NCI-H774 (cell line): ENCODE measurements around the gene ZNF146.
A peak's percentile ranks its signal among the peaks of the same experiment; 100 is the strongest.
"Not testable (repeated sequence)": the region's sequence is repeated elsewhere in the genome, so short reads cannot be mapped to it uniquely, and the experiment has no call there.

Source experiments
- DNase-seq: peaks from one replicate; lab custom pipeline; 2025; lab: John Stamatoyannopoulos, UW

Gene ZNF146

DNA sequence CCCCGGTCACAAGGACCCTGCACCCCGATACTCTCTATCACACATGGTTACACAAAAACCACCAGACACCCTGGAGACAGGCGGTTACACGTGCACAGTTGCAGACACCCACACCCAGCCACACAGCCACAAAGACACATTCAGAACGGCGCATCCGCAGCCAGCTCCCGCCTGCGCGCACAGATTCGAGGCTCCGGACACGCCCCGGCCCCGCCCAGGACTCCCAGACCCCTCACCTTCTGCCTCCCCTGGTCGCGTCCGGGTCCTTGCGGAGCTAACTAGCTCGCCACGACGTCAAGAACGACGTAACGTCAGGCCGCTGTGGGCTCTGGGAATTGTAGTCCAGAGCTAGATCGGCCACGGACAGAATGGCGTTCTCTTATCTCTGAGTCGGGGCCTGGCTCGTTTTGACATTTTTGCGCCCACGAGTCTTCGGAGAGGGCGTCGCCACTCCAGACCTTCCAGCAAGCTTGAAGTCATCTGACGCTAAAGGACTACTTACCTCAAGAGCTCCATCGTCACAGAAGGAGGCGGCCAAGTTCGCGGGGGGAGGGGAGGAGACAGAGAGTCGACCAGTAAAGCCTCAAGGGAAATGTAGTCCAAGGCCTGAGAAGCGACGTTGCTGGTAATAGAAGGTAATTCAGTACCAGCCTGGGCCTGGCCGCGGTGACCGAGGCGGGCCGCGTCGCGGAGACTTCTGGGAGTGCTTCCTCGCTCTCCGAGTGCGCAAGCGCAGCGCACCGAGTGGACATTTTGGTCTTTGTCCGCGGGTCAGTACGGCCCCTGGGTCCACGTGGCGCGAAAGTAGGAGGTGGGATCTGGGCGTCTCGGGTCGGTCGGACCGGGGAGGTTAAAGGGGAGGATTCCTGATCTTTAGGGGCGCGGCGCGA lies at the start of gene ZNF146, which contains the start of gene ZNF565:
Gene ZNF146, plus strand, starts transcription at position 721 of the 890 bp plus-strand sequence. CDS start 21,335 bp downstream, outside the sequence.
Gene ZNF565, minus strand, starts transcription at position 280 of the 890 bp plus-strand sequence. CDS start 12,680 bp downstream, outside the sequence.
- peak; percentile 97 for DNase-seq

DNA sequence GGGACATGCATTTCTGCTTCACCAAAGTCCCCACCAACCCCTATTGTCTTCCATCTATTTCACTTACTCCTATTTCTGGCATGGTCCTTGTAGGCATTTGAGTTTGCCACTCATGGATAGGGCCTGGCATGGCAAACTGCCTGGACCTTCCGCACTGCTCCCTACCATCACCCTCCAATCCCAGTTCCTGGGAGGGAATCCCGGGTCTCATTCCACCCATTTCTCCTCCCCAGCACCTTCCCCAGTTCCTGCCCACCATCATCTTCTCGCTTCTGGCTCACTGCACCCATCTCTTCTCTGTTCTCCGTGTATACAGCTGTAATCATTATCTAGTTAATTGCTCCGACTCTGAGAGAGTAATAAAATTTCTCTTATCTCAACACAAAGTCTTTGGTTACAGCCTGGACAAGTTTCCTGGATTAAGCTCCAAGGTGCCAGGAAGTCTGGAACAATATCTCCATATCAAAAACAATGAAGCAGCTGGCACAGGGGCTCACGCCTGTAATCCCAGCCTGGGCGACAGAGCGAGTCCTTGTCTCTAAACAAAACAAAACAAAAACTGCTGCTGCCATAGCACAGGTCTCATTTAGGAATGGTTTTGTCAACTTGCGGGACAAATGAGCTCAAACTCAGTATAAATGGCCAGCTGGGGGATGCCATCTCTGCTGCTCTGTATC lies 45.7 kb upstream of the ZNF146 start:
- peak; percentile 30 for DNase-seq

DNA sequence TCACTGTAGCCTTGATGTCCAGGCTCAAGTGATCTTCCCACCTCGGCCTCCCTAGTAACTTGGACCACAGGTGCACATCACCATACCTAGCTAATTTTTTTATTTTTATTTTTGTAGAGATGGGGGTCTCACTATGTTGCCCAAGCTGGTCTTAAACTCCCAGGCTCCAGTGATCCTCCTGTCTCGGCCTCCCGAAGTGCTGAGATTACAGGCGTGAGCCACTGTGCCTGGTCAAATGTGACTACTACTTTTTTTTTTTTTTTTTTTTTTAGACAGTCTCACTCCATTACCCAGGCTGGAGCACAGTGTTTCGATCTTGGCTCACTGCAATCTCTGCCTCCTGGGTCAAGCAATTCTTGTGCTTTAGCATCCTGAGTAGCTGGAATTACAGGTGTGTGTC lies 42.1 kb upstream of the ZNF146 start:
- no peak for DNase-seq

DNA sequence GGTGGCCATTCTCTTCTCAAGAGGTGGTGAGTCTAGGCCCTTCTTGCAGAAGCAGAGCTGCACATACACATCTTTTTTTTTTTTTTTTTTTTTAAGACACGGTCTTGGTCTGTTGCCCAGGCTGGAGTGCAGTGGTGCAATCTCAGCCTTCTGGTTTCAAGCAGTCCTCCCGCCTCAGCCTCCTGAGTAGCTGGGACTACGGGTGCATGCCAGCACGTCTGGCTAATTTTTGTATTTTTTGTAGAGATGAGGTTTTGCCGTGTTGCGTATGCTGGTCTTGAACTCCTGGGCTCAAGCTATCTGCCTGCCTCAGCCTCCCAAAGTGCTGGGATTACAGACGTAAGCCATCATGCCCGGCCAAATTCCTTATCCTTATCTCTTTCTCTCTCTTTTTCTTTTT lies 41.1 kb upstream of the ZNF146 start:
- not testable (repeated sequence) for DNase-seq

DNA sequence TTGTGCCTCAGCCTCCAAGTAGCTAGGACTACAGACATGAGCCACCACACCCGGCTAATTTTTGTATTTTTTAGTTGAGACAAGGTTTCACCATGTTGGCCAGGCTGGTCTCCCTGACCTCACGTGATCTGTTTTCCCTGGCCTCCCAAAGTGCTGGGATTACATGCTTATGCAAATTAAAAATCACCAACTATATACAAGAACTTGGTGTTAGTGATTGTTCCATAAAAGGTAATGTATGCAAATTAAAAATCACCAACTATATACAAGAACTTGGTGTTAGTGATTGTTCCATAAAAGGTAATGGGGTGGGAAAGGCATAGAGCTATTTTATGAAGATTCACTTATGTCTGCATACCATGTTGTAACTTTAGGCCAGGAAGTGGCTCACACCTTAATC lies 35.8 kb upstream of the ZNF146 start:
- not testable (repeated sequence) for DNase-seq

DNA sequence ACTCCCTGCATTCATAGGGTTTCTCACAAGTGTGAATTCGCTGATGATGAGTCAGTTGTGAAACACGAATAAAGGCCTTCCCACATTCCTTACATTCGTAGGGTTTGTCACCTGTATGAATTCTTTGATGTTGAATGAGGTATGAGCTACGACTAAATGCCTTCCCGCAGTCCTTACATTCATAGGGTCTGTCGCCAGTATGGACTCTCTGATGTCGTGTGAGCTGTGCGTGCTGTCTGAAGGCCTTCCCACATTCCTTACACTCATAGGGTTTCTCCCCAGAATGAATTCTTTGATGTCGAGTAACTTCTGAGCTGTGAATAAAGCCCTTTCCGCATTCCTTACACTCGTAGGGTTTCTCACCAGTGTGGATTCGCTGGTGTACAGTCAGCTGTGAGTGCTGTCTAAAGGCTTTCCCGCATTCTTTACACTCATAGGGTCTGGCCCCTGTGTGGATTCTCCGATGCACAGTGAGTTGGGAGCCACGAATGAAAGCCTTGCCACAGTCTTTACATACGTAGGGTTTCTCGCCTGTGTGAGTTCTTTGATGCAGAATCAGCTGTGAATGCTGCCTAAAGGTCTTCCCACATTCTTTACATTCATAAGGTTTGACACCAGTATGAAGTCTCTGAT lies 32.2 kb upstream of the ZNF146 start:
- DNase-seq = no peak

DNA sequence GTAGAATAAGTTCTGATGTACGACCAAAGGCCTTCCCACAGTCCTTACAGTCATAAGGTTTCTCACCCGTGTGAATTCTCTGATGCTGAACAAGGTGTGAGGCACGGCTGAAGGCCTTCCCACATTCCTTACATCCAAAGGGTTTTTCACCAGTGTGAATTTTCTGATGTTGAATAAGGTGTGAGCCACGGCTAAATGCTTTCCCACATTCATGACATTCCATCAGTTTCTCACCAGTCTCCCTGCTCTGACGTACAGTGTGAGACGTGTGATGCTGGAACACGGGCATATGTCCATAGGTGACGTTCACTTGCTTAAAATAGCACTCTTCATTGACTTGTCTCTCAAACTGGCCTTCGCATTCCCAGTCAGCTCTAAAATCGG lies 31.7 kb upstream of the ZNF146 start:
- DNase-seq = no peak

DNA sequence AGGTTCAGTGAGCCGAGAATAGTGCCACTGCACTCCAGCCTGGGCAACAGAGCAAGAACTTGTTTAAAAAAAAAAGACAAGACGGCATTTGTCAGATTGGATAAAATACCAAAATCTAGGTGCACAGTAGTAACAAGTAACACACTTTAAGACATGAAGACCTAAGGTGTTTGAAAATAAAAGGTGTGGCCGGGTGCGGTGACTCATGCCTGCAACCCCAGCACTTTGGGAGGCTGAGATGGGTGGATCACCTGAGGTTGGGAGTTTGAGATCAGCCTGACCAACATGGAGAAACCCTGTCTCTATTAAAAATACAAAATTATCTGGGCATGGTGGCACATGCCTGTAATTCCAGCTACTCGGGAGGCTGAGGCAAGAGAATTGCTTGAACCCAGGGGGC lies 28.2 kb upstream of the ZNF146 start:
- DNase-seq = not testable (repeated sequence)

DNA sequence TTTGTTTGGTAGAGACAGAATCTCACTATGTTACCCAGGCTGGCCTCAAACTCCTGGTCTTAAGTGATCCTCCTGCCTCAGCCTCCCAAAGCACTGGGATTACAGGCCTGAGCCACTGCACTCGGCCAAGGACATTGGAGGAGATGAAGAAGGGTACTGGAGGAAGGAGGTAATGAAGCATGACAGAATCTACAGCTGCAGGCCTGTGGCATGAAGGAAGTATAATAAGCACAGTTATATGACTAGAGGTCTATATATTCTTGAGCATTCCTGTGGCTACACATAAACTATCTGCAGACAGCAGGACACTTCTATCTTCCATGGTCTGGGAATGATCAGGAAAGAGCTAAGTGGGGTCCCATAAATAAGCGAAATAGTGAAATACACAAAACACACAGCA lies 18.7 kb upstream of the ZNF146 start:
- DNase-seq = no peak

DNA sequence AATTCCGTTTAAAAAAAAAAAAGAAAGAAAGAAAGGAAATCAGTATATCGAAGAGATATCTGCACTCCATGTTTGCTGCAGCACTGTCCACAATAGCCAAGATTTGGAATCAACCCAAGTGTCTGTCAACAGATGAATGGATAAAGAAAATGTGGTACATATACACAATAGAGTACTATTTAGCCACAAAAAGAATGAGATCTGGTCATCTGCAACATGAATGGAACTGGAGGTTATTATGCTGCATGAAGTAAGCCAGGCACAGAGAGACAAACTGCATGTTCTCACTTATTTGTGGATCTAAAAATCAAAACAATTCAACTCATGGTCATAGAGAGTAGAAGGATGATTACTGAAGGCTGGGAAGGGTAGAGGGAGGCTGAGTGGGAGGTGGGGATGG lies 16.8 kb upstream of the ZNF146 start:
- DNase-seq = no peak

DNA sequence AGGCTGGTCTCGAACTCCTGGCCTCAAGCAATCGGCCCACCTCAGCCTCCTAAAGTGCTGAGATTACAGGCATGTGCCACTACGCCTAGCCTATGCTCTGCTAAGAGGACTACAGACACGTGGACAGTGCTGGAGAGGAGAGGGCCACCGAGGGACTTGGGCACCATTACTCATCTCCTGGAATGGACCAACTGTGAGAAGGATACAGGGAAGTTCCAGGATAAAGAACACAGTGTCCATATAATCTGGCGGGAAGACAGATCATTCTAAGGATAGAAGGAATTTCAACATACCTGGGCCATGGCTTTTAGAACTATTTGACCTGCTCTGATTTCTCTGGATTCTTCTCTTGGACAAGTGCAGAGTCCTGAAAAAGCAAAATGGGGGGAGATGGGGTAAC lies 13.2 kb upstream of the ZNF146 start:
- DNase-seq = no peak

DNA sequence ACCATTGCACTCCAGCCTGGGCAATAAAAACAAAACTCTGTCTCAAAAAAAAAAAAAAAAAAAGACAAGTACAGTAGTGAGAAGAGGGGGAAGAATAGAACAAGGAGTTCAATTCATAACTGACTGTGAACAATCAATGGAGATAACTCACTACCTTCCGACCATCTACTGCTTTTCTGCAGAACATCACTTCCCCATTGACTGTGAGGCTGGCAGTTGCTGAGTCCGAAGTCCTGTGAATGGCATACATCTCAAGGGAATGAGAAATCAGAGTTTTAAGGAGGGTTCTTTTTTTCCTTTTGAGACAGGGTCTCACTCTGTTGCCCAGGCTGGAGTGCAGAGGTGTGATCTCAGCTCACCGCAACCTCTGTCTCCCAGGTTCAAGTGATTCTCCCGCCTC lies 11.6 kb upstream of the ZNF146 start:
- no peak for DNase-seq

DNA sequence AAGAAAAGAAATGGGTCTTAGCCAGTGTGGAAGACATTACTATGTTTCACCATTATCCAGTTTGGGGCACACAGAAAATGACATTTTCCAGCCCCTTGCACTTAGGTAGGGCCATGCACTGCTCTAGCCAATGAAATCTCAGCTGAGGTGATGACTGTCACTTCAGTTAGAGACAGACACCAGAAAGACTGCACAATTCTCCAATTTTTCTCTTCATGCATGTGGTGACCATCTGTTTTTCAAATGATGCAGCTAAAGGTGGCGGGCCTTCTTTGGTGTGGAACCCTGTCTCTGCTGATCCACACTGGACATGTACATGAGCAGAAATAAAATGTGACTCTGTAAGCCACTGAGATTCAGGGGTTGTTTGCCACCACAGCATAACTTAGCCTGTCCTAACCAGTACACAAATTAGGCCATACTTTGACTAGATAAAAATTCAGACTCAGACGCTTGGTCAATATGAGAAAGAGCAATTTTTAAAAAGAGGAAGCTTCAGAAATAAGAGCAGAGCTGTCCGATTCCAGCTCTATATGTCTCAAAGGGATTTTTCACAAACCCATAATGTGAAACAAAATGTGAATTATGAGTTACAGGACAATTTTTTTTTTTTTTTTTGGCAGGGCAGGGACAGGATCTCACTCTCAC lies 7.2 kb upstream of the ZNF146 start:
- DNase-seq = no peak

DNA sequence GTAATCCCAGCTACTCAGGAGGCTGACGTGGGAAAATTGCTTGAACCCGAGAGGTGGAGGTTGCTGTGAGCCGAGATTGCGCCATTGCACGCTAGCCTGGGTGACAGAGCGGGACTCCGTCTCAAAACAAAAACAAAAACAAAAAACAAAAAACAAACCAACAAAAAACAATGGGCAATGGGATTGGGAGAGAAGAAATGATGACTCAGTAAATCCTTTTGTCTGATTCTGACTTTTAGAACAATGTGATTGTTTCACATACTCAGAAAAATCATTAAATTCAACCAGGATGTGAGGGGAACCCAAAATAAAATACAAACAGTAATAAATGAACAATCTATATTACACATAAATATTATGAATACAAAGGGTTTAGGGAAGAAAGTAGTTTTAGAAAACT lies 5.5 kb upstream of the ZNF146 start:
- DNase-seq = no peak

DNA sequence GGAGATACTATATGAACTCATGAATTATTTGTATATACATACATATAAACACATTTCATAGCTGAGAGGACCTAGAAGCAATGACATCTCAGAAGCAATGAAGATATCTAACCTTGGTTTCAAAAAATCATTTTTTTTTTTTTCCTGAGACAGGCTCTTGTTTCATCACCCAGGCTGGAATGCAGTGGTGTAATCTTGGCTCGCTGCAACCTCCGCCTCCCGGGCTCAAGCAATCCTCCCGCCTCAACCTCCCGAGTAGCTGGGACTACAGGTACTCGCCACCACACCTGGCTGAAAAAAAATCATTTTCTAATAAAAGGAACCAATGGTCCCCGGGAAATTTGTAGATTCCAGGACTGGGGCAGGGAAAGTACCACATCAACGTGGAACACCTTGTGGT lies 4.4 kb upstream of the ZNF146 start:
- no peak for DNase-seq

DNA sequence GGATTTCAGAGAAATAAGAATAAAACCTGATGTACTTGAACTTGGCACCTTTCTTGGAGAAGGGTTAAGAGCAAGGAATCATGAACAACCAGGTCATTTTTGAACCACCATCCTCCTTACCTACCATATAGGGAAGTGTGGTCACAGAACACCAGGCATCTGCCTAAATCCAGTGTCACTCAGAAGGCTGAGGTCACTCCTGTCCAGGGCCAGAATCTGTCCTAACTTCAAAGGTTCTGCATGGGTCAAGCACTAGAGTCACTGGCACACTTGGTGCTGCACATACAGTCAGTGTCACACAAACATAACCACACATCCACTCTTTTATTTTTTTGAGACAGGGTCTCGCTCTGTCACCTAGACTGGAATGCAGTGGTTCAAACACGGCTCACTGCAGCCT lies 2.0 kb upstream of the ZNF146 start:
- no peak for DNase-seq

DNA sequence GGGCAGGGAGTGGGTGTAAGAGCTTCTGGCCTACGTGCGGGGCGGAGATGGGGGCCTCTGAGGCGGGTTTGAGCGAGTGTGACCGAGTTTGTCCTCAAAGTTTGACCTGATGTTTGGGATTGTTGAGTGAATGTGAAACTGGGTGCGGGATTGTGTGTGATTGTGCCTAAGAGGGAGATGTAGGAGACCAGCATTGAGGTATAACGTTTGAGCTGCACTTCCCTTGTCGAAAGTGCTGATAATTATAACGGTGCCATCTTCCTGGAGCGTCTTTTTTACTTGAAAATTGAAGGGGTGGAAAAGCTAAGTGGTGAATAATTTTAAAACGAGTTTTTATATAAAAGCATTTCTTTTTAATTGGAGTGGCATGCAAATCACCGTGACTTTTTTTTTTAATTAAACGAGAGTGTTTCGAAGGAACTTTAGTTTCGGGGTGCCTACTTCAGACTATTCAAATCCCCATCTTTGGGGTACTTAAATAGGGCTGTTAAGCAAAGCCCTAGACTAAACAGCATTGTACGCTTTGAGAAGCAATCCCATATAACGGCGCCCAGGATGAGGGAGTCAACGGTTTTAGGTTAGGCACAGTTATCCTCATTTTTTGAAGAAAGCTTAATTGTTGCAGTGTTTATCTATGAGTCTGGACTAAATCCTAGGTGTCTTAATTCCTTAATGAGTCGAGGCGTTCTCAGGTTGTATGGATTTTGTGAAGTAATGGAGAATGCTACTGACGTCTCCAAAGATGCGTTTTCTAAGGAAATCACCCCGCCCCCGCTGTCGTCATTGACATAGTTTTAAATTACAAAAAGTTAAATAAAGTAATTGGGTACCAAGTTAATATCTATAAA lies 594 bp downstream of the ZNF146 start:
- no peak for DNase-seq

DNA sequence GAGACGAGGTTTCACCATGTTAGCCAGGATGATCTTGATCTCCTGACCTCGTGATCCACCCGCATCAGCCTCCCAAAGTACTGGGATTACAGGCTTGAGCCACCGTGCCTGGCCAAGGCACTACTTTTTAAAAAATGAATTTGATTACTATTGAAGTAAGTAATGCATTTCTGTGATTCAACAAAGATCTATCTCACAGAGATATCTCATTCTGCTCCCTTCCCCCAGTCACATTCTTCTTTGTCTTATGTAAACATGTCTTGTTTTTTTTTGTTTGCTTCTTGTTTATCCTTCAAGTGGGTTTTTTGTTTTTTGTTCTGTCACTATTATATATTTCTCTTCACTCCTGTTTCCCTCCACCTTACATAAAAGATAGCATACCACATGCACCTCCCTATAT lies 6.6 kb downstream of the ZNF146 start:
- no peak for DNase-seq

DNA sequence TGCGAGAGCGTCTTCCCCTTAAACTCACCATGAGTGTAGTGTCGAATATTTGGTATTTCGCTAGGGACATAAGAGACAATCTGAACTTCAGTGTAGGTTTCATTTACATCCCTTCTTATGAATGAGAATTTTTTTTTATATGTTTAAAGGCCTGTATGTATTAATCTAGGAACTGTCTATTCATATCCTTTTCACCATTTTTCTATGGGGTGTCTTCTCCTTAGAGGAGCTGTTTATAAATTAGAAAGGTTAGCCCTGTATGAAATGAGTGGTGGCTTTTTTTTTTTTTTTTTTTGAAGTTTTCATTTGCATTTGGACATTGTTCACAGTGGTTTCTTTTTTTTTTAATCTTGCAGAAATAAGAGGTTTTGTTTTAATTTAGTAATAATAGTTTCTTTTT lies 7.6 kb downstream of the ZNF146 start:
- no peak for DNase-seq

DNA sequence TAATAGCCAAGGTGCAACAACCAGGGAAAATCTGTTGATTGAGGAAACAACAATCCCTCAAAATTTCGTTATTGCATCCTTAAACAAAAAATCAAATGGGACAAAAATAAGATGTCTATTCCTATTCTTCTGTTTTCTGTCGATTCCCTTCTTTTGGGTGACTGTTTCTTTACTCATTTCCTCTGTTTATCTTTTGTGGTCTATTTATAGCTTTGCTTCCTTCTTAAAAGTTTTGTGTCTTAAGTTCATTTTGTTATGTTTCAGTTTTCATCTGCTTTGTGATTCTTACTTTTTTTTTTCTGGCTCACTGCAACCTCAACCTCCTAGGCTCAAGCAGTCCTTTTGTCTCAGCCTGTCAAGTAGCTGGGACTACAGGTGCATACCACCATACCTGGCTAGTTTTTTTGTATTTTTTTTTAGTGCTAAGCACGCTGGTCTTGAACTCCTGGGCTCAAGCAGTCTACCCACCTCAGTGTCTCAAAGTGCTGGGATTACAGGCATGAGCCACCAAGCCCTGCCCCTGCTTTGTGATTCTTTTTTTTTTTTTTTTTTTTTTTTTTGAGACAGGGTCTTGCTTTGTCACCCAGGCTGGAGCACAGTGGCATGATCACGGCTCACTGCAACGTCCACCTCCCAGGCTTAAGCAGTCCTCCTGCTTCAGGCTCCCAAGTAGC lies 10.4 kb downstream of the ZNF146 start:
- DNase-seq = no peak

DNA sequence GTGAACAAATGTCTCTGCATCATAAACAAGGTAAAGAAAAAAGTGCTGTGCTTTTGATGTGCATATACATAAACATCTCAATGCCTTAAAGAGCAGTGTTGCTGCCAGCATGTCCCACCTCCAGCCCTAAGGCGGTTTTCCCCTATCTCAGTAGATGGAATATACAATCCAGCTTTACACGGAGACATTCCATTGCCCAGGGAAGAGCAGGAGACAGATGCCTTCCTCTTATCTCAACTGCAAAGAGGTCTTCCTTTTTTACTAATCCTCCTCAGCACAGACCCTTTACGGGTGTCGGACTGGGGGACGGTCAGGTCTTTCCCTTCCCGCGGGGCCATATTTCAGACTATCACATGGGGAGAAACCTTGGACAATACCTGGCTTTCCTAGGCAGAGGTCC lies 18.7 kb downstream of the ZNF146 start:
- not testable (repeated sequence) for DNase-seq
